ENCODE measurements around the gene AMDHD1.

Gene AMDHD1

DNA sequence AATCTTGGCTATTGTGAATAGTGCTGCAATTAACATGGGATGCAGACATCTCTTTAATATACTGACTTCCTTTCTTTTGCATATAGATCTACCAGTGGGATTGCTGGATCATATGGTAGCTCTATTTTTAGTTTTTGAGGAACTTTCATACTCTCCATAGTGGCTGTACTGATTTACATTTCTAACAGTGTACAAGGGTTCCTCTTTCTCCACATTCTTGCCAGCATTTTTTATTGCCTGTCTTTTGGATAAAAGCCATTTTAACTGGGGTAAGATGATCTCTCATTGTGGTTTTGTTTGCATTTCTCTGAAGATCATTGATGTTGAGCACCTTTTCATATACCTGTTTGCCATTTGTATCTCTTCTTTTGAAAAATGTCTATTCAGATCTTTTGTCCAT, 8.4 kb downstream of the AMDHD1 start:
- no peak for ATAC-seq
- TF ChIP-seq ZNF565 (CRISPR knock-in tag; conservative IDR thresholded peaks at IDR 0.05; ENCODE audit: low read depth) (no peak), PPARA (CRISPR knock-in tag; IDR thresholded peaks at IDR 0.05; ENCODE audit: borderline replicate concordance) (no peak), ARNTL (CRISPR knock-in tag; IDR thresholded peaks at IDR 0.05; ENCODE audit: borderline replicate concordance, low read depth) (no peak), SNAI2 (CRISPR knock-in tag; IDR thresholded peaks at IDR 0.05) (no peak), ISL1 (CRISPR knock-in tag; IDR thresholded peaks at IDR 0.05) (no peak), BACH2 (CRISPR knock-in tag; IDR thresholded peaks at IDR 0.05; ENCODE audit: borderline replicate concordance) (no peak), TCF4 (CRISPR knock-in tag; IDR thresholded peaks at IDR 0.05; ENCODE audit: borderline replicate concordance) (no peak), ZNF8 (CRISPR knock-in tag; IDR thresholded peaks at IDR 0.05) (no peak), OSR1 (CRISPR knock-in tag; IDR thresholded peaks at IDR 0.05) (no peak), ZNF70 (CRISPR knock-in tag; IDR thresholded peaks at IDR 0.05) (no peak), ESRRG (CRISPR knock-in tag; IDR thresholded peaks at IDR 0.05) (no peak), GLIS3 (CRISPR knock-in tag; IDR thresholded peaks at IDR 0.05) (no peak), ZFP30 (CRISPR knock-in tag; IDR thresholded peaks at IDR 0.05) (no peak), ZFP3 (CRISPR knock-in tag; IDR thresholded peaks at IDR 0.05) (no peak), RARB (CRISPR knock-in tag; IDR thresholded peaks at IDR 0.05) (no peak), TOX (CRISPR knock-in tag; IDR thresholded peaks at IDR 0.05; ENCODE audit: borderline replicate concordance) (no peak)
- TF ChIP-seq, protein P1, sequence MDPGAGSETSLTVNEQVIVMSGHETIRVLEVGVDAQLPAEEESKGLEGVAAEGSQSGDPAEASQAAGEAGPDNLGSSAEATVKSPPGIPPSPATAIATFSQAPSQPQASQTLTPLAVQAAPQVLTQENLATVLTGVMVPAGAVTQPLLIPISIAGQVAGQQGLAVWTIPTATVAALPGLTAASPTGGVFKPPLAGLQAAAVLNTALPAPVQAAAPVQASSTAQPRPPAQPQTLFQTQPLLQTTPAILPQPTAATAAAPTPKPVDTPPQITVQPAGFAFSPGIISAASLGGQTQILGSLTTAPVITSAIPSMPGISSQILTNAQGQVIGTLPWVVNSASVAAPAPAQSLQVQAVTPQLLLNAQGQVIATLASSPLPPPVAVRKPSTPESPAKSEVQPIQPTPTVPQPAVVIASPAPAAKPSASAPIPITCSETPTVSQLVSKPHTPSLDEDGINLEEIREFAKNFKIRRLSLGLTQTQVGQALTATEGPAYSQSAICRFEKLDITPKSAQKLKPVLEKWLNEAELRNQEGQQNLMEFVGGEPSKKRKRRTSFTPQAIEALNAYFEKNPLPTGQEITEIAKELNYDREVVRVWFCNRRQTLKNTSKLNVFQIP (CRISPR knock-in tag; IDR thresholded peaks at IDR 0.05; ENCODE audit: borderline replicate concordance, low read depth): no peak
- TF ChIP-seq, protein P2, sequence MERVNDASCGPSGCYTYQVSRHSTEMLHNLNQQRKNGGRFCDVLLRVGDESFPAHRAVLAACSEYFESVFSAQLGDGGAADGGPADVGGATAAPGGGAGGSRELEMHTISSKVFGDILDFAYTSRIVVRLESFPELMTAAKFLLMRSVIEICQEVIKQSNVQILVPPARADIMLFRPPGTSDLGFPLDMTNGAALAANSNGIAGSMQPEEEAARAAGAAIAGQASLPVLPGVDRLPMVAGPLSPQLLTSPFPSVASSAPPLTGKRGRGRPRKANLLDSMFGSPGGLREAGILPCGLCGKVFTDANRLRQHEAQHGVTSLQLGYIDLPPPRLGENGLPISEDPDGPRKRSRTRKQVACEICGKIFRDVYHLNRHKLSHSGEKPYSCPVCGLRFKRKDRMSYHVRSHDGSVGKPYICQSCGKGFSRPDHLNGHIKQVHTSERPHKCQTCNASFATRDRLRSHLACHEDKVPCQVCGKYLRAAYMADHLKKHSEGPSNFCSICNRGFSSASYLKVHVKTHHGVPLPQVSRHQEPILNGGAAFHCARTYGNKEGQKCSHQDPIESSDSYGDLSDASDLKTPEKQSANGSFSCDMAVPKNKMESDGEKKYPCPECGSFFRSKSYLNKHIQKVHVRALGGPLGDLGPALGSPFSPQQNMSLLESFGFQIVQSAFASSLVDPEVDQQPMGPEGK (CRISPR knock-in tag; IDR thresholded peaks at IDR 0.05; ENCODE audit: borderline replicate concordance): no peak
- TF ChIP-seq, protein P3, sequence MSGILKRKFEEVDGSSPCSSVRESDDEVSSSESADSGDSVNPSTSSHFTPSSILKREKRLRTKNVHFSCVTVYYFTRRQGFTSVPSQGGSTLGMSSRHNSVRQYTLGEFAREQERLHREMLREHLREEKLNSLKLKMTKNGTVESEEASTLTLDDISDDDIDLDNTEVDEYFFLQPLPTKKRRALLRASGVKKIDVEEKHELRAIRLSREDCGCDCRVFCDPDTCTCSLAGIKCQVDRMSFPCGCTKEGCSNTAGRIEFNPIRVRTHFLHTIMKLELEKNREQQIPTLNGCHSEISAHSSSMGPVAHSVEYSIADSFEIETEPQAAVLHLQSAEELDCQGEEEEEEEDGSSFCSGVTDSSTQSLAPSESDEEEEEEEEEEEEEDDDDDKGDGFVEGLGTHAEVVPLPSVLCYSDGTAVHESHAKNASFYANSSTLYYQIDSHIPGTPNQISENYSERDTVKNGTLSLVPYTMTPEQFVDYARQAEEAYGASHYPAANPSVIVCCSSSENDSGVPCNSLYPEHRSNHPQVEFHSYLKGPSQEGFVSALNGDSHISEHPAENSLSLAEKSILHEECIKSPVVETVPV (CRISPR knock-in tag; IDR thresholded peaks at IDR 0.05): no peak
- TF ChIP-seq, protein P4, sequence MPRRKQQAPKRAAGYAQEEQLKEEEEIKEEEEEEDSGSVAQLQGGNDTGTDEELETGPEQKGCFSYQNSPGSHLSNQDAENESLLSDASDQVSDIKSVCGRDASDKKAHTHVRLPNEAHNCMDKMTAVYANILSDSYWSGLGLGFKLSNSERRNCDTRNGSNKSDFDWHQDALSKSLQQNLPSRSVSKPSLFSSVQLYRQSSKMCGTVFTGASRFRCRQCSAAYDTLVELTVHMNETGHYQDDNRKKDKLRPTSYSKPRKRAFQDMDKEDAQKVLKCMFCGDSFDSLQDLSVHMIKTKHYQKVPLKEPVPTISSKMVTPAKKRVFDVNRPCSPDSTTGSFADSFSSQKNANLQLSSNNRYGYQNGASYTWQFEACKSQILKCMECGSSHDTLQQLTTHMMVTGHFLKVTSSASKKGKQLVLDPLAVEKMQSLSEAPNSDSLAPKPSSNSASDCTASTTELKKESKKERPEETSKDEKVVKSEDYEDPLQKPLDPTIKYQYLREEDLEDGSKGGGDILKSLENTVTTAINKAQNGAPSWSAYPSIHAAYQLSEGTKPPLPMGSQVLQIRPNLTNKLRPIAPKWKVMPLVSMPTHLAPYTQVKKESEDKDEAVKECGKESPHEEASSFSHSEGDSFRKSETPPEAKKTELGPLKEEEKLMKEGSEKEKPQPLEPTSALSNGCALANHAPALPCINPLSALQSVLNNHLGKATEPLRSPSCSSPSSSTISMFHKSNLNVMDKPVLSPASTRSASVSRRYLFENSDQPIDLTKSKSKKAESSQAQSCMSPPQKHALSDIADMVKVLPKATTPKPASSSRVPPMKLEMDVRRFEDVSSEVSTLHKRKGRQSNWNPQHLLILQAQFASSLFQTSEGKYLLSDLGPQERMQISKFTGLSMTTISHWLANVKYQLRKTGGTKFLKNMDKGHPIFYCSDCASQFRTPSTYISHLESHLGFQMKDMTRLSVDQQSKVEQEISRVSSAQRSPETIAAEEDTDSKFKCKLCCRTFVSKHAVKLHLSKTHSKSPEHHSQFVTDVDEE (CRISPR knock-in tag; IDR thresholded peaks at IDR 0.05): no peak

DNA sequence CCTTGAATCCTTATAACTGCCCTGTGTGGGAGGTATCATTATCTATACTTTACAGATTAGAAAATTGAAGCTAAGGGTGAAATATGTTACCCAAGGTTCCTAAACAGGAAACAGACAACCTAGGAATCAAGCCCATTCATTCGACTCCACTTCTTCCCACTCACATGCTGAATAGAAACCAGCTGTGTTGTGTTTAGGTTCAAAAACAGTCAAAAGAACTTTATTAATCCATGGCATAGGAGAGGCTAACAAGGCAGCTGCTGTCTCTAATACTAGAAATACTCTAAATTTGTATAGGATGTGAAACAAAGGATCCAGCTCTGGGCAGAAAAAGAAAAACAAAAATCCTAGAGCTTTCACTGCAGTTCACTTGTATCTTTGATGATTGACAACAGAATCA, 9.9 kb downstream of the AMDHD1 start:
- ATAC-seq: no peak
- TF ChIP-seq ISL1 (CRISPR knock-in tag; IDR thresholded peaks at IDR 0.05): no peak
- TF ChIP-seq ZFP3 (CRISPR knock-in tag; IDR thresholded peaks at IDR 0.05): no peak
- no peak for TF ChIP-seq ARNTL (CRISPR knock-in tag; IDR thresholded peaks at IDR 0.05; ENCODE audit: borderline replicate concordance, low read depth)
- no peak for TF ChIP-seq ZNF8 (CRISPR knock-in tag; IDR thresholded peaks at IDR 0.05)
- TF ChIP-seq, protein P1 (CRISPR knock-in tag; IDR thresholded peaks at IDR 0.05; ENCODE audit: borderline replicate concordance, low read depth): no peak
- TF ChIP-seq, protein P2 (CRISPR knock-in tag; IDR thresholded peaks at IDR 0.05; ENCODE audit: borderline replicate concordance): no peak
- TF ChIP-seq ZC3H10 (CRISPR knock-in tag; IDR thresholded peaks at IDR 0.05): no peak
- TF ChIP-seq TOX (CRISPR knock-in tag; IDR thresholded peaks at IDR 0.05; ENCODE audit: borderline replicate concordance): no peak
- TF ChIP-seq SNAI2 (CRISPR knock-in tag; IDR thresholded peaks at IDR 0.05): no peak
- no peak for TF ChIP-seq ZNF70 (CRISPR knock-in tag; IDR thresholded peaks at IDR 0.05)
- no peak for TF ChIP-seq BACH2 (CRISPR knock-in tag; IDR thresholded peaks at IDR 0.05; ENCODE audit: borderline replicate concordance)
- TF ChIP-seq, protein P3 (CRISPR knock-in tag; IDR thresholded peaks at IDR 0.05): no peak
- no peak for TF ChIP-seq GLIS3 (CRISPR knock-in tag; IDR thresholded peaks at IDR 0.05)

All from SK-N-SH treated with all-trans-retinoic acid at 6 μM for 48 hours (cell line).